Activated T-cell treated with anti-CD3 and anti-CD28 coated beads, Interleukin-2, amount 50 U/mL, for 24 hours (primary cell): Measurements from ENCODE around the gene RNF186.
"Not testable (repeated sequence)": the region's sequence is repeated elsewhere in the genome, so short reads cannot be mapped to it uniquely, and the experiment has no call there.

ENCODE experiments used
- DNase-seq: peaks from one replicate; pipeline ENCODE4 v3.0.0-alpha.2; 2020
- H3K27ac Mint-ChIP-seq: 2 replicates; pipeline ENCODE4 v1.8.0; 2020; ENCODE audit warnings: mild to moderate bottlenecking, mixed read lengths
- H3K27me3 Mint-ChIP-seq: 2 replicates; pipeline ENCODE4 v1.8.0; 2020; ENCODE audit warnings: mixed read lengths
- H3K36me3 Mint-ChIP-seq: 2 replicates; pipeline ENCODE4 v1.8.0; 2020; ENCODE audit warnings: low read depth, mixed read lengths
- H3K4me1 Mint-ChIP-seq: 2 replicates; pipeline ENCODE4 v1.8.0; 2020; ENCODE audit warnings: low read depth, mixed read lengths
- H3K4me3 Mint-ChIP-seq: 2 replicates; pipeline ENCODE4 v1.8.0; 2020; ENCODE audit warnings: mild to moderate bottlenecking, moderate library complexity, mixed read lengths
- H3K9me3 Mint-ChIP-seq: 2 replicates; pipeline ENCODE4 v1.8.0; 2020; ENCODE audit warnings: mixed read lengths

The RNF186 gene

GRCh38 chr1:19792237-19793002 is 22.7 kb downstream of the RNF186 start:
- no peak for DNase-seq
- Mint-ChIP-seq H3K27me3 (no peaks in the 10 kb centered on the region), H3K27ac (no peak overlapping the region), H3K4me3 (no peak overlapping the region), H3K36me3 (peaks cover 49% of the 10 kb centered on the region), H3K9me3 (no peaks in the 10 kb centered on the region), H3K4me1 (peaks cover 26% of the 10 kb centered on the region)

- not testable (repeated sequence) for DNase-seq, H3K4me3 Mint-ChIP-seq, H3K27ac Mint-ChIP-seq, H3K27me3 Mint-ChIP-seq, H3K9me3 Mint-ChIP-seq
- Mint-ChIP-seq H3K4me1 (peaks cover 22% of the 10 kb centered on the region), H3K36me3 (peaks cover 61% of the 10 kb centered on the region)
Observed at GRCh38 chr1:19790061-19790975, 24.8 kb downstream of the RNF186 start.

- H3K36me3 Mint-ChIP-seq = peaks cover 65% of the 10 kb centered on the region
Observed at GRCh38 chr1:19786988-19787423, 28.1 kb downstream of the RNF186 start.

DNA sequence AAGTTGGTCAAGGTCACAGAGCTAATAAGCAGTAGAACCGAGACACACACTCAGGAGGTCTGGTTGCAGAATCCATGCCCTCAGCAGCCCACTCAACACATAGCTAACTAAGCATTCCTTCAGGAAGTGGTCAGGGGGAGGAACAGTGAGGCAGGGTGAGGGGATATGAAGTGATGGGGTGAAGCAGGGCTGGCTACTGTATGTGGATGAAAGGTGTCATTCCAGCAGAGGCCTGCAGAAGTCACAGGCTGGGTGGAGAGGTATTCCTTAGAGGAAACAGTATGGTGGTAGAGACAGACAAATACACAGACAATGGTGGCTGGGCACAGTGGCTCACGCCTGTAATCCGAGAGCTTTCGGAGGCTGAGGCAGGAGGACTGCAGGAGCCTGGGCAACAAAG is 29.4 kb downstream of the RNF186 start:
- Mint-ChIP-seq H3K27me3 (no peaks in the 10 kb centered on the region), H3K4me1 (peaks cover 8% of the 10 kb centered on the region), H3K27ac (no peak overlapping the region), H3K9me3 (no peaks in the 10 kb centered on the region), H3K4me3 (no peak overlapping the region), H3K36me3 (peaks cover 65% of the 10 kb centered on the region)
- no peak for DNase-seq

More at GRCh38 chr1:19786988-19787423, 28.1 kb downstream of the RNF186 start:
- peaks cover 12% of the 10 kb centered on the region for H3K4me1 Mint-ChIP-seq
- DNase-seq = no peak
- no peak overlapping the region for H3K27ac Mint-ChIP-seq
- H3K4me3 Mint-ChIP-seq = no peak overlapping the region
- H3K9me3 Mint-ChIP-seq = no peaks in the 10 kb centered on the region
- H3K27me3 Mint-ChIP-seq = no peaks in the 10 kb centered on the region

DNA sequence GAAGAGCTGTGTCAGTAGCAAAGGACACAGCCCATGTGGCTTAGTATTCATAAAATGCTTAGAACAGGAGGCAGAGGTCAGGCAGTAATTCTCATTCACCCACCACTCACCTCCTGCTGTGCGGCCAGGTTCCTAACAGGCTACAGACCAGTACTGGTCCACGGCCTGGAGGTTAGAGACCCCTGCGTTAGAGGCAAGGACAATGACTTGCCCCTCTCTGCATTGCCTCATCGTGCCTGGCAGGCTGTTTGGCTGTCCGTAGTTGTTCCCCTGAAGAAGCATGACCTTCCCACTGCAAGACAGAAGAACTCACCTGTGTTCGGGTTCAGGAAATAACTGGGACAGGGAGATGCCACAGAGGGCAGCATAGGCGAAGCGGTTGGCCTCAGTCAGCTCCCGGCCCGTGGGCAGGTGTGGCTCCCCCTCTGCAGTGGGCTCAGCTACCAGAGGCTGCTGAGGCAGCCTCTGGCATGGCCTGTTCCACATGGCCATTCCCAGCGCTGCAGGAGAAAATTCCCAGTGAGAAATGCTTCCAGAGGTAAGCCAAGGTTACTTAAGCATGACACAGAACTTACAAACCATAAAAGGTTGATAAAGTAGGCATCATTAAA is 34.7 kb downstream of the RNF186 start:
- no peak for DNase-seq
- Mint-ChIP-seq H3K9me3 (no peaks in the 10 kb centered on the region), H3K27ac (no peak overlapping the region), H3K36me3 (peaks cover 78% of the 10 kb centered on the region), H3K27me3 (no peaks in the 10 kb centered on the region), H3K4me1 (no peaks in the 10 kb centered on the region), H3K4me3 (no peak overlapping the region)

DNA sequence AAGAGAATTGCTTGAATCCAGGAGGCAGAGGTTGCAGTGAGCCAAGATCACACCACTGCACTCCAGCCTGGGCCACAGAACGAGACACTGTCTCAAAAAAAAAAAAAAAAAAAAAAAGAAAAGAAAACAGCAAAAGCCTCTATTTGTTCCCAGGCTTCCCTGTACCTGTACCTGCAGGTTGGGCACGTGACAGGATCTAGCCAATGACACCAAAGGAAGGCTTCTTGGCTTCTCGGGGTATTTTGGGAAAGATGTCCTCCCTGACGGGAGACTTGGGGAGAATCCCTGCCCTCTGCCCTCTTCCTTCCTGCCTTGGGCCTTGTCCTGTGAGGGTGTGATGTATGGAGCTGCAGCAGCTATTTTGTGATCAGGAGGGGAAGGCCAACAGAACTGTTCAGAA is 38.1 kb downstream of the RNF186 start:
- H3K9me3 Mint-ChIP-seq = no peaks in the 10 kb centered on the region
- H3K36me3 Mint-ChIP-seq = peaks cover 76% of the 10 kb centered on the region
- no peak overlapping the region for H3K27ac Mint-ChIP-seq
- H3K27me3 Mint-ChIP-seq = no peaks in the 10 kb centered on the region
- H3K4me1 Mint-ChIP-seq = no peaks in the 10 kb centered on the region
- no peak overlapping the region for H3K4me3 Mint-ChIP-seq
- no peak for DNase-seq

- H3K27me3 Mint-ChIP-seq = no peaks in the 10 kb centered on the region
Observed at GRCh38 chr1:19776287-19776686, 38.8 kb downstream of the RNF186 start.

GRCh38 chr1:19775831-19776230 is 39.3 kb downstream of the RNF186 start:
- no peak for DNase-seq
- Mint-ChIP-seq H3K9me3 (no peaks in the 10 kb centered on the region), H3K36me3 (peaks cover 79% of the 10 kb centered on the region), H3K4me3 (no peak overlapping the region), H3K4me1 (no peaks in the 10 kb centered on the region), H3K27me3 (no peaks in the 10 kb centered on the region), H3K27ac (no peak overlapping the region)

More at GRCh38 chr1:19776287-19776686, 38.8 kb downstream of the RNF186 start:
- H3K9me3 Mint-ChIP-seq = no peaks in the 10 kb centered on the region
- H3K36me3 Mint-ChIP-seq = peaks cover 77% of the 10 kb centered on the region
- H3K4me3 Mint-ChIP-seq = no peak overlapping the region
- DNase-seq = no peak
- no peak overlapping the region for H3K27ac Mint-ChIP-seq
- H3K4me1 Mint-ChIP-seq = no peaks in the 10 kb centered on the region

- Mint-ChIP-seq H3K36me3 (peaks cover 77% of the 10 kb centered on the region), H3K9me3 (no peaks in the 10 kb centered on the region), H3K4me1 (no peaks in the 10 kb centered on the region), H3K27me3 (no peaks in the 10 kb centered on the region), H3K27ac (no peak overlapping the region), H3K4me3 (no peak overlapping the region)
- no peak for DNase-seq
Observed at GRCh38 chr1:19775317-19775716, 39.8 kb downstream of the RNF186 start.

DNA sequence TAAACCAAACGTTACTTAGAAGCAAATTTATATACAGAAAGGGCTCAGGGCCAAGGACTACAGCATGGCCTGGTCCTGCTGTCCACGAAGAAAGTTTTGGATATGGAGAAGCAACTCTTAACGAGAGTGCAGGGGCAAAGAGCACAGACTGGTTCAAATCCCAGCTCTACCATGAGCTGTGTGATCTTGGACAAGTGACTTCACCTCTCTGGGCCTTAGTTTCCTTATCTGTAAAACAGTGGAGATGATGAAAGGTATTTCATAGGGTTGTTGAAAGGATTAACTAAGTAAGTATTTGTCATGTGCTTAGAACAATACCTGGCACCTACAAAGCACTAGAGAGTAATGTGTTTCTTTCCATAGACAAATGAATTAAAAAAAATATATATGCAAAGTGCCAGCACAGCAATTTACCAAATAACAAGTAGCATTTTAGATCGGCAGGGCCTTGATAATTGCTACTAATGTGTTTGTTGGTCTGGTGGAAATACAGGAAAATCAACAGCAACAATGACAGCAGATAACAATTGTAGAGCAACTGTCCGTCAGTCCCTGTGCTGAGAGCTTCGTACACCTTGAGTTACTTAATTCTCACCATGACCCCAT is 40.8 kb downstream of the RNF186 start:
- no peak overlapping the region for H3K27ac Mint-ChIP-seq

DNA sequence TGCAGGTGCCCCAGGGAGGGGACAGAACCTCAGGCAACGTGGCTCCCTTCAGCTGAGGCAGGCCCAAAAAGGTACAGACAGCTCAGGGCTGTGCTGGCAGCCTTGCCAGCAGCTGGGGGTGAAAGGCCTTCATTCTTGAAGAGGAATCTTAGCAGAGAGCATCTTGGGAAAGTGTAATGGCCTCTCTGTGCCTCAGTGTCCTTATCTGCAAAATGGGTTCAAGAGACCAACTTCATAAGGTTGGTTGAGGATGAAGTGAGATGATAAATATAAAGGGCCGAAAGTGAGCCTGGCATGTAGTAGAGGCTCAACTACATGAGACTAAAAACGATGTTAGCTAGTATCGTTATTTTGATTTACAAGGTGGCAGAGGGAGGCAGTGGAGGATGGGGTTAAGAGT is 41.6 kb downstream of the RNF186 start:
- H3K4me1 Mint-ChIP-seq = no peaks in the 10 kb centered on the region
- DNase-seq = no peak
- H3K9me3 Mint-ChIP-seq = no peaks in the 10 kb centered on the region
- H3K27ac Mint-ChIP-seq = no peak overlapping the region
- H3K4me3 Mint-ChIP-seq = no peak overlapping the region
- peaks cover 72% of the 10 kb centered on the region for H3K36me3 Mint-ChIP-seq
- no peaks in the 10 kb centered on the region for H3K27me3 Mint-ChIP-seq

More for the DNA sequence above, 40.8 kb downstream of the RNF186 start:
- peaks cover 76% of the 10 kb centered on the region for H3K36me3 Mint-ChIP-seq
- H3K4me1 Mint-ChIP-seq = no peaks in the 10 kb centered on the region
- DNase-seq = no peak
- H3K4me3 Mint-ChIP-seq = no peak overlapping the region
- no peaks in the 10 kb centered on the region for H3K9me3 Mint-ChIP-seq
- H3K27me3 Mint-ChIP-seq = no peaks in the 10 kb centered on the region

DNA sequence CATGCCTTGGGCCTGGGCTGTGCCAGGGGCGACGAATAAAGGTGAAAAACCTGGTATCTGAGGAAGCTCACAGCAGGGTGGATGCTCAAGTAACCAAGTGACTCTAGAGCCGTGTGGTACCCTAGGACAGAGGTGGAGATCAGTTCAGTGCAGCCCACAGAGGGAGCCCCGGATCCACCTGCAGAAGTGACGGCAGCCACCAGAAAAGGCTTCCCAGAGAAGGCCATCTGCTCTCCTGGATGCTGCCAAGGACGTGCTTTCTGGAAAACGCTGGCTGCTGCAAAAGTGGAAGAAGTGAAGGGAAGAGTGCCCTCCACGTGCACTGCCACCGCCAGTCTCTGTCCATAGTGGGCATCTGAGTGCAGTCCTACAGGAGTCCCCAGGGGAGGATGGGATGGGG is 43.0 kb downstream of the RNF186 start:
- DNase-seq = no peak
- no peak overlapping the region for H3K4me3 Mint-ChIP-seq
- no peak overlapping the region for H3K27ac Mint-ChIP-seq
- no peaks in the 10 kb centered on the region for H3K9me3 Mint-ChIP-seq
- peaks cover 73% of the 10 kb centered on the region for H3K36me3 Mint-ChIP-seq
- H3K27me3 Mint-ChIP-seq = no peaks in the 10 kb centered on the region
- H3K4me1 Mint-ChIP-seq = peaks cover 3% of the 10 kb centered on the region

DNA sequence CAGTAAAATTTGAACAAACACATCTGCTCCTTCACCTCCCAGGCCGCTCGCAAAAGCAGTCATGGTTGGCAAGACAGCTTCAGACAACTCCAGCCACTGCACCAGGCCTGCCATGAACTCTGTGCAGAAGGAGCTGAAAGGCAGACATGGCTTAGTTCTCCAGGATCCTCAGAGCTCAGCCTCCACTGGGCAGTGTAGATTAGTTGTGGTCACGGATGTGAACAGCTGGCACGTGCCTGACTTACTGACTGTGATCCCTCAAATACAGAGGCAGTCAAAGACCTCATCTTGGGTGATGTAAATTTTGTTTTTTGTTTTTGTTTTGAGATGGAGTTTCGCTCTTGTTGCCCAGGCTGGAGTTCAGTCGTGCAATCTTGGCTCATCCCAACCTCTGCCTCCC is 43.7 kb downstream of the RNF186 start:
- H3K27ac Mint-ChIP-seq = no peak overlapping the region
- peaks cover 73% of the 10 kb centered on the region for H3K36me3 Mint-ChIP-seq

DNA sequence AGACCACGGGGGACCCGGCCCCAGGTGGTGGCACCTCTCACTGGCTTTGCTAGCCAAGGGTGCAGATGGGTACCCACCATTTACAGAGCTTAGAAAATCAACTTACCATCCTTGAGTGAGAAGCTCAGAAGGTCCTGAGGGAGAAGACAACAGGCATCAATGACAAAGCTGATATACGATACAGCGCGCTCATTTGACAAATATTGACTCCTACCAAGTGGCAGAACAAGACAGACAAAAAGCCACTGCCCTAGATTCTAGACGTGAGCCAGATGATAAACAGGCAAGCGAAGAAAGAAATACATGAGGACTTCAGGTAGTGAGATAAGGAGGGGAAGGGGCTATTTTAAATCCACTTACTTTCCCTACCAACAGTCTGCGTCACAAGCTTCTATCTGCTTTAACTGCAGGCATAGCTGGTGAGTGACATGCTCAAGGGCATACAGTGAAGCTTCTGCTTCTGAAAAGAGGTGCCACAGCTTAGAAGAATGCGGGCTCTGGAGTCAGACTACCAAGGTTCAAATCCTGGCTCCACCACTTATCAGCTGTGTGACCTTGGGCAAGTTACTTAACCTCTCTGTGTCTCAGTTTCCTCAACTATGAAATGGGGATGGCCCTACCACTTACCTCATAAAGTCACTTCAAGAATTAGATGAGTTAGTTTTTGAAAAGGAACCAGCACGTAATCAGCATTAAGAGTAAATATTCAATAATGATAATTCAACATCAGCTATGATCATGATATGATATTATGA is 44.5 kb downstream of the RNF186 start:
- Mint-ChIP-seq H3K27me3 (no peaks in the 10 kb centered on the region), H3K36me3 (peaks cover 71% of the 10 kb centered on the region), H3K4me1 (peaks cover 12% of the 10 kb centered on the region), H3K27ac (no peak overlapping the region), H3K9me3 (no peaks in the 10 kb centered on the region), H3K4me3 (no peak overlapping the region)
- DNase-seq = no peak

More for the DNA sequence above, 43.7 kb downstream of the RNF186 start:
- Mint-ChIP-seq H3K4me1 (peaks cover 5% of the 10 kb centered on the region), H3K27me3 (no peaks in the 10 kb centered on the region), H3K9me3 (no peaks in the 10 kb centered on the region), H3K4me3 (no peak overlapping the region)
- no peak for DNase-seq
